HG02943 (cell line): ENCODE measurements around the gene SHROOM2.
"Not testable (repeated sequence)": the region's sequence is repeated elsewhere in the genome, so short reads cannot be mapped to it uniquely, and the experiment has no call there.

Source experiments
- ATAC-seq: cut with Tn5 transposase; IDR thresholded peaks from one replicate; pipeline ENCODE4 v1.9.1; 2021; ENCODE audit warnings: mild to moderate bottlenecking, low read depth, moderate library complexity; ENCODE audit not compliant: unreplicated experiment

The SHROOM2 gene

GRCh38 chrX:9829308-9830267, 43.4 kb downstream of the SHROOM2 start:
- peak; percentile 75 for ATAC-seq

DNA sequence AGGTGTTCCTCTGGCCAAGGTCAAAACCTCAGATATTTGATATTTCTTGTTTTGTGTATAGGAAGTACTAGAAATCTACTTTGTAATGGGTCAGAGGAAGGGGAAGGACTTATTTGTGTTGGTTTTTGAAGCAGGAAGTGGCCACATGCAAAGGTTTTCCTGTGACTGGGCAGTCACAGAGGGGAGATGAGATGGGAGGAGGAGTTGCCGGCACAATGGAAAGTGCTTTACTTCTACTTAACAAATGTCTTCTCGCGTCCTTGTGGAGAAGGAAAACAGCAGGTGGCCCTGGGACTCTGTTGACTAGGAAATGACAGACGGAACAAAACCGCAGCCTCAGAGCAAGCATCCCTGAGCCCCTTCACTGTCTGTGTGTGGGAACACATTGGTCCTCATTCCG, 46.6 kb downstream of the SHROOM2 start:
- no peak for ATAC-seq

GRCh38 chrX:9835585-9836210, 49.5 kb downstream of the SHROOM2 start:
- ATAC-seq: no peak

DNA sequence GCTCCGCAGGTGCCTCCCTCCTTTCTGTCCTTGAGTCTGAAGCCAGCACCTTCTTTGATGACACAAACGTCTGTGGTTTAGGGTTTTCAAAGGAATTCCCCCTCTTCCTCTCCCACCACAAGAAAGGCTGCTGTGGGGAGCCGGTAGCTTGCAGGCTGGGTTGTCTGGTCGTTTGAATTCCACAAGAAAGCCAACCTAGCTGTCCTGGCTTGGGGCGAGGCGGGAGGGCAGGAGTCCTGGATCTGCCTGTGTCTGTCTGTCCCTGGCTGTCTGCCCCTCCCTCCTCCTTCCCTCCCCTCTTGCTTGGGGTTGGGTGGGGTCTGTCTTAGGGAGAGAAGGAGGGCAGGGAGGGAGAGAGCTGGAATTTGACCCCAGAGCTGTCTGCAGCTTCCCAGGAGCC, 56.3 kb downstream of the SHROOM2 start:
- ATAC-seq: no peak

DNA sequence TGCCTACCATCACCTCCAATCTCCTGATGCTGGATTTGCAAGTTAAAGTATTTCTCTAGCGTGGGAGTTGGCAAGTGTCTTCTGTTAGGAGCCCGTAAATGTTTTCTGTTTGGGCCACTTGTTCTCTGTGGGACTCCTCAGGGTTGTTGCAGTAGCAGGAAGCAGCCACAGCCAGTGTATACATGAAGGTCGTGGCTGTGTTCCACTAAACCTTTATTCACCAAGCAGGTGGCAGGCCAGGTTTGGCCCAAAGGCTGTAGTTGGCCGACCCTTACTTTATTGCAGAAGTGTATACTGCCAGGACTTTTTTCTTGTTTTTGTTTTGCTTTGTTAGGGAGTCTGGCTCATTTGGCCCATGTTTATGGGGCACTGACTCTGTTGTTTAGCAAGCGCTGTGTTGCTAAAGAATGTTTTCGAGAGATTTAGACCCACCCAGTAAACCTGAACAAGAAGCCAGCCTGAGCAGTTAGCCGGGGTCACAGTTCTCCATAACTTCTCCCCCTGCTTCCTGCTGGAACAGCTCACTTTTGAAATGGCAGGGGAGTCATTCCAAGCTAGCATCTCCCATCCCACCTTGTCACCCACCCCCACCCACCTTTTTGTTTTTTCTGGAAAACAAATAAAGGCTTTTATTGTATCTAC, 58.8 kb downstream of the SHROOM2 start:
- no peak for ATAC-seq

DNA sequence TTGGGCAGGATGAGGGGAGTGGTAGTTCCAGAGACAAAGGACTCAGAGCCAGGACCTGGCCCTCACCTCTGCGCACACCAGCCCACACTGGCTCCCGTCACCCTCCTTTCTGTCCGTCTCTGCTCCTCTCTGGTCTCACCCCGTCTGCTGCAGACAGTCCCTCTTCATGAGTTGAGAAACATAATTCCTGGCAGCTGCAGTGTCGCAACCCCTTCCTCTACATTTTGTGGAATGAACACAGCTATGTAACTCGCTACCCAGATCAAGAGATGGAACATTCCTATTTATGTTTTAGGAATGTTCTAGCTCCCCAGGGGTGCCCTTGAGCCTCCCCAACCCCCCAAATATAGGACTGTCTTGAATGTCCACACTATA, 59.3 kb downstream of the SHROOM2 start:
- no peak for ATAC-seq

GRCh38 chrX:9846631-9847030, 60.4 kb downstream of the SHROOM2 start:
- ATAC-seq: no peak

DNA sequence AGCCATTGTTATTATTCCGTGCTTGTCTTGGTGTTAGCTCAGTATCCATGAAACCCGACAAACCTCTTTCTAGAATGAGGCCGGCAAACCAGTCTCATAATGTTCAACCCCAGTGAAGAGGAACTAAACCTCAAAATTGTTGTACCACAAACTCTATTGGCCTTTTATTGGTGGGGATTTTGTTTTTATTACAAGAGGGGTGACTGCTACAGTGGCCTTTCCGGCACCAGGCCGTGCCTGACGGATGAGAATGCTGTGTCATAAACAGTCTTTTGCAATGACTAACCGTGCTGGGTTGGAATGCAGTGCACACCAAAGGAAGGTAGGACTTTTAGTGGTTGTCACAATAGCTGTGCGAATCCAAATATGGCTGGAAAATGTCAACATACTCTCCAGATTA, 60.8 kb downstream of the SHROOM2 start:
- ATAC-seq: no peak

- no peak for ATAC-seq
Observed at GRCh38 chrX:9848718-9849479, 62.7 kb downstream of the SHROOM2 start.

DNA sequence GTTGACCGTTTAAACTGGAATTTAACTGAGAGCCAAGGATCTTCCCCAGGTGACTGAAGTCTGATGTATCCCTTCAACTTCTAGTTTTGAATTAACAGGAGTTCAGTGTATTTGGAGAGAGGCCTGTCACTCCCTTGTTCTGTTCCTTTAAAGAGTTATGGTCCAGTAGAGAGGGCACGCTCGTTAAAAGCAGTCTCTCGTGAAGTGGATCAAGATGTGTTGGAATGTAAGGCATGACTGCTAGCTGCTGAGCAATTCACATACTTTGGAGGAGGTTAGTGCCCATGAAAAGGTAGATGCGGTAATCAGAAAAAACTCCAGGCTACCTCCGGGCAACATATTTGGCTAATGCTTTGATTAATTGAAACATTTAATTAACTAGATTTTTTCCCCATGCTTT, 65.7 kb downstream of the SHROOM2 start:
- ATAC-seq: no peak

GRCh38 chrX:9853307-9853706, 67.1 kb downstream of the SHROOM2 start:
- no peak for ATAC-seq

DNA sequence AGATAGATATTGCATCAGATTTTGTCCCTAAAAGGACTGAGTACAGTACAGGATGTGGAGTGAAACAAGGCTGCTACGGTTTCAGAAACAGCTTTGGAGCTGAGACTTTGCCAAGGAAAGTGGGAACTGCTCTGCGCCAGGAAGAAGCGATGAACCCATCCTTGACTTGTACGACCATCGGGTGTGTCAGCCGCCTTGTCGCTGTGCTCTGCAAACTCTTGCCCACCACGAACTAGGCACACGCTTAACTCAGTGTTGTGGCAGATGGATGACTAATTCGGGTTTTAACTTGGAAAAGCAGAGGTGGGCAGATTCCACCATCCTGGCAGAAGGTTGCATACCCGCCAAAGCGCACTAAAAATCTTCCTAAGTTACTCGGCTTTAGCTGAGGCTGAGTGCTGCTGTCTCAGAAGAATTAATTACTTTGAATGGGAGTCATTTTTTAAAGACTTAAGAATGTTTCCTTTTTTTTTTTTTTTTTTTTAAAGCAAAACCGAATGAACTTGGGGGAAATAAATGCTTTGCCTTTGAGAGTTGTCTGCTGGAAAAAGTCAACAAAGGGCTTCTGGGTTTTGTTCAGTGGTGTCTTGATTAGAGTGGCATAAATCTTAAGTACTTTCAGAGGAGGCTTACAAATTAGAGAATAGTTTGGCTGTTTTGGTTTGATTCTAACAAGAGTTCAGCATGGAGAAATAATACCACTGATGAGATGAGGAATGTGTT, 69.5 kb downstream of the SHROOM2 start:
- ATAC-seq: no peak

DNA sequence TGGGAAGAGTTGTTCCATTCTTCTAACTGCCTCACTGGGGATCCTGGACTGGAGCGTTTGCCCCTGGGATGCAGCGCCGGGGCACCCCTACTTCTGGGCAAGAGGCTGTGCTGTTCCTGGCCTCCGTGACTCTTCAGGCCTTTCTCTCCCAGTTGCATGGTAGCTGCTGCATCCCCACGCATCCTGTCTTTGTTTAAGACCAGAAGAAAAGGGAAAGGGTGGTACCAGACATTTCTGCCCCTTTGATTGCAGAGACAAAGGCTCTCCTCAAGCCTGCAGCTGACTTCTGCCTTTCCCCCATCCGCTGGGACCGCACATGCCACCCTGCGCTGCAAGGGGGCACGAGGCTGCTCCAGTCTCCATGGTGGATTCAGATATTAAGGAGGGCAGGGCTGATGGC, 70.4 kb downstream of the SHROOM2 start:
- ATAC-seq: no peak

DNA sequence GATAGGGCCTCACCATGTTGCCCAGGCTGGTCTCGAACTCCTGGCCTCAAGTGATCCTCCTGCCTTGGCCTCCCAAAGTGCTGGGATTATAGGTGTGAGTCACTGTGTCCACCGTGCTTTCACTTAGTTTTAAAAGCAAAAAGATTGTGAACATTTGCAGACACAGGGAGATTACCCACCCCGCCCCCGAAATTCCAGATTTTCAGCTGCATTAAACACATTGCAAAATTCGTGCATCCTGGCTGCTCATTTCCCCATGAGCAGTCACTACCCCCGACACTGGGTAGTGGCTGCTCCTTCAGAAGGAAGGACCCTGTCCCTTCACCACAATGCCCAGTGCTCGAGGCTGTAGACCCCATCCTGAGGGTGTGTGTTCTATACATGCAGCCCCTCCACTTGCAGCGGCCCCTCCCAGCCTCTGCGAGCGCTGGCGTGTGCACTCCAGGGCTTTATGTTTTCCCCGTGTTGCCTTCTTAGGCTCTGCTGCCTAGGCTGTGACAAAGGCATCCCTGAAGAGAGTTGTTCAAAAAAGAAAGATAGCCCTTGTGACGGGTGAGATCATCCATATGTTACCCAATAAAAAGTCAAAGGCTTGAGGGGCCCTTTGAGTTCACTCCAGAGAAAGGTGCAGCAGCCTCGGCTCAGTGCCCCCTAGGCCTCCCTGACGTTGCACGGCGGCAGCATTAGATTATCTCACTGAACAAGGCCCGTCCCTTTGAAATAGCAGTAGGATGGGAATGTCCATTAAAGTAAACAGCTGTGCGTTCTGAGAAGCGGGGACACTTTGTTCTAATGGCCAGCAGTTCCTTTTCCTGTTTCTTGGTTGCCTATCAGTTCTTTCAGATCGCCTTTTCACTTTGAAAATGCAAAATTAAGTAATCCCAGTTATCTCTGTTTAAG, 71.6 kb downstream of the SHROOM2 start:
- ATAC-seq: no peak

- ATAC-seq: not testable (repeated sequence)
Observed at GRCh38 chrX:9858684-9859083, 72.5 kb downstream of the SHROOM2 start.

DNA sequence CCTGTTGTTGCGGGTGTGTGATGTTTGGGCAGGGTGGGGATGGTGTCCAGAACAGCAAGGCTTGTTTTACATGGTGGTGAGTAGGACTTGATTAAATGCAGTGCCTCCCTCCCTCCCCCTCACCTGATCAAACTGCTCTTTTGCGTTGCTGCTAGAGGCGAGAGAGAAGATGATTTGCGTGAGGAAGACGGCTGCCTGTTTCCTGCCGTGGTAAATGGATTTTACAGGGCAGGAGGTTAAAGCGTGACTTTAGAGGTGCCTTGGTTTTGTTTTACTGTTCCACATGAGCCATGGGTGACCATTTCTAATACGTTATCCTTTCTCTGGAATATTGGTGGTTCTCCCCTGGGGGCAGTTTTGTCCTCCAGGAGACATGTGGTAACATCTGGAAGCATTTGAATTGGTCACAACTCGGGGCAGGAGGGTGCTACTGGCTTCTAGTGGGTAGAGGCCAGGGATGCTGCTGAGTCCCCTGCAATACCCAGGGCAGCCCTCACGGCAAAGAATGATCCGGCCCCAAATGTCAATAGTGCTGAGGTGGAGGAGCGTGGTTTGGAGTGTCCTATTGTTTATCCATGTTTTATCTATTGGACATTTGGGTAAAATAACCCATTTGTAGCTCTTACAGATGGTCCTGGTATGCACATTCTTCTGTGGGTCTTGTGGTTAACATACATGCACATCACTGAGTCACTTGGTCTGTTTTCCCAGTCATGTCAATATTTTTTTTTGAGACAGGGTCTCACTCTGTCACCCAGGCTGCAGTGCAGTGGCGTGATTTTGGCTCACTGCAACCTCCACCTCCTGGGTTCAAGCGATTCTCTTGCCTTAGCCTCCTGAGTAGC, 73.7 kb downstream of the SHROOM2 start:
- no peak for ATAC-seq

DNA sequence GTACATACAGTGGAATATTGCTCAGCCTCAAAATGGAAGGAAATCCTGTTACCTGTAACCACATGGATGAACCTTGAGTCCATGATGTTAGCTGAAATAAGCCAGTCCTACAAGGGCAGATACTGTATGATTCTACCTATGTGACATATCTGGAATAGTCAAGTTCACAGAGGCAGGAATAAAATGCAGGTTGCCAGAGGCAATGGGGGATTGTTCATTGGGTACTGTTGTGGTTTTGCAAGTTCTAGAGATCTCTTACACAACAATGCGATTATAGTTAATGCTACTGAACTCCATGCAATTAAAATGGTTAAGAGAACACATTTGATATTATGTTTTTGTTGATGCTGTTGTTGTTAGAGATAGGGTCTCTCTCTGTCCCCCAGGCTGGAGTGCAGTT, 74.6 kb downstream of the SHROOM2 start:
- no peak for ATAC-seq

DNA sequence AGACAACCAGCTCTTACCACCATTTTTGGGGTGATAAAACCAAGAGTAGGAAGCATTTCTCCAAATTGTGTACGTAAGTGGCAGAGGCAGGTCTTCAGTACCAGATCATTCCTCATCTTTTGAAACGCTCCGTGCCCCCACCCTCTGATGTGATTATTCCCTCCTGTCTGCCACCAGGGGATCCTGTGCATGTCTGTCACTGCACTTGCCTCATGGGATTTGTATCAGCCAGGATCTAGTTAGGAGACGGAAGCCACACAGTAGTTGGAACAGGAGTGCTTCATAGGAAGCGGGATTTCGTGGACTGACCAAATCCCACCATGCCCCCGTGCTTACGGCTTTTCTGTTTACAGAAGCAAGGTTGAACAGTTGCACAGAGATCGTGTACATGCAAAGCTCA, 75.5 kb downstream of the SHROOM2 start:
- no peak for ATAC-seq
